Lower lobe of right lung (tissue), 2 donors: ENCODE measurements around the gene MSH5. TPM values are rescaled to one million over a fixed set of nuclear protein-coding genes. Genes with fewer than 3 reads are reported as not detected.

Experiments
- ATAC-seq, 2 donors: fragments of 200-7000 bp; cut with Tn5 transposase; one replicate each; pipeline ENCODE4 v1.9.1; 2020 to 2022; ENCODE audit warnings: mild to moderate bottlenecking in 2 of 2, moderate library complexity in 2 of 2
- DNase-seq: peaks from one replicate; pipeline ENCODE4 v3.0.0-alpha.2; 2020
- H3K27ac ChIP-seq: fragments of 200-600 bp; one replicate; pipeline ENCODE4 v1.8.0; 2022
- H3K27me3 ChIP-seq: fragments of 200-600 bp; one replicate; pipeline ENCODE4 v1.8.0; 2022; ENCODE audit warnings: low read depth
- H3K36me3 ChIP-seq: fragments of 200-600 bp; one replicate; pipeline ENCODE4 v1.8.0; 2022; ENCODE audit warnings: mild to moderate bottlenecking
- H3K4me1 ChIP-seq: fragments of 200-600 bp; one replicate; pipeline ENCODE4 v1.8.0; 2022
- H3K4me3 ChIP-seq: fragments of 200-600 bp; one replicate; pipeline ENCODE4 v1.8.0; 2022; ENCODE audit warnings: mild to moderate bottlenecking
- H3K9me3 ChIP-seq: fragments of 200-600 bp; one replicate; pipeline ENCODE4 v1.8.0; 2022
- intact Hi-C: fragments of 100-400 bp; cut with DNase I; formaldehyde crosslinking; loops from one replicate; pipeline ENCODE4 v1.11.0; 2022
- total RNA-seq: library from RNA; stranded (reverse); fragmentation: NEBNext Ultra II Directional; extraction: Animal tissue kit (Norgen Biotek cat#: 25700); gene quantifications from one replicate; pipeline ENCODE4 v1.2.1, GENCODE V29; 2021
- TF ChIP-seq, protein P1 (sequence below): fragments of 200-600 bp; IDR thresholded peaks from one replicate; pipeline ENCODE4 v1.8.0; 2022; ENCODE audit warnings: antibody characterized with exemption, mild to moderate bottlenecking
- donor health status: DM: no; HTN: yes; CAD: no; lungs with severe emphysema.

MSH5 gene
- total RNA-seq, 1 donor from 2014 or later = 14.9 TPM

GRCh38 chr6:31737991-31738979 is 1.5 kb upstream of the MSH5 start:
- intact Hi-C loops = loop anchor here (10.0 kb wide), 1 partner anchor 97 kb away; no protein-coding TSS in a partner anchor
- TF ChIP-seq, protein P1, sequence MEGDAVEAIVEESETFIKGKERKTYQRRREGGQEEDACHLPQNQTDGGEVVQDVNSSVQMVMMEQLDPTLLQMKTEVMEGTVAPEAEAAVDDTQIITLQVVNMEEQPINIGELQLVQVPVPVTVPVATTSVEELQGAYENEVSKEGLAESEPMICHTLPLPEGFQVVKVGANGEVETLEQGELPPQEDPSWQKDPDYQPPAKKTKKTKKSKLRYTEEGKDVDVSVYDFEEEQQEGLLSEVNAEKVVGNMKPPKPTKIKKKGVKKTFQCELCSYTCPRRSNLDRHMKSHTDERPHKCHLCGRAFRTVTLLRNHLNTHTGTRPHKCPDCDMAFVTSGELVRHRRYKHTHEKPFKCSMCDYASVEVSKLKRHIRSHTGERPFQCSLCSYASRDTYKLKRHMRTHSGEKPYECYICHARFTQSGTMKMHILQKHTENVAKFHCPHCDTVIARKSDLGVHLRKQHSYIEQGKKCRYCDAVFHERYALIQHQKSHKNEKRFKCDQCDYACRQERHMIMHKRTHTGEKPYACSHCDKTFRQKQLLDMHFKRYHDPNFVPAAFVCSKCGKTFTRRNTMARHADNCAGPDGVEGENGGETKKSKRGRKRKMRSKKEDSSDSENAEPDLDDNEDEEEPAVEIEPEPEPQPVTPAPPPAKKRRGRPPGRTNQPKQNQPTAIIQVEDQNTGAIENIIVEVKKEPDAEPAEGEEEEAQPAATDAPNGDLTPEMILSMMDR = peak; percentile 13
- DNase-seq = peak; percentile 75
- no peaks in the 10 kb centered on the region for H3K27me3 ChIP-seq
- peak; percentile 11 to 47 for ATAC-seq
- no peaks in the 10 kb centered on the region for H3K9me3 ChIP-seq
- peak overlapping the region; percentile 93 for H3K27ac ChIP-seq
- H3K36me3 ChIP-seq = peaks cover 15% of the 10 kb centered on the region
- H3K4me1 ChIP-seq = peaks cover 55% of the 10 kb centered on the region
- H3K4me3 ChIP-seq = peak overlapping the region; percentile 86

DNA sequence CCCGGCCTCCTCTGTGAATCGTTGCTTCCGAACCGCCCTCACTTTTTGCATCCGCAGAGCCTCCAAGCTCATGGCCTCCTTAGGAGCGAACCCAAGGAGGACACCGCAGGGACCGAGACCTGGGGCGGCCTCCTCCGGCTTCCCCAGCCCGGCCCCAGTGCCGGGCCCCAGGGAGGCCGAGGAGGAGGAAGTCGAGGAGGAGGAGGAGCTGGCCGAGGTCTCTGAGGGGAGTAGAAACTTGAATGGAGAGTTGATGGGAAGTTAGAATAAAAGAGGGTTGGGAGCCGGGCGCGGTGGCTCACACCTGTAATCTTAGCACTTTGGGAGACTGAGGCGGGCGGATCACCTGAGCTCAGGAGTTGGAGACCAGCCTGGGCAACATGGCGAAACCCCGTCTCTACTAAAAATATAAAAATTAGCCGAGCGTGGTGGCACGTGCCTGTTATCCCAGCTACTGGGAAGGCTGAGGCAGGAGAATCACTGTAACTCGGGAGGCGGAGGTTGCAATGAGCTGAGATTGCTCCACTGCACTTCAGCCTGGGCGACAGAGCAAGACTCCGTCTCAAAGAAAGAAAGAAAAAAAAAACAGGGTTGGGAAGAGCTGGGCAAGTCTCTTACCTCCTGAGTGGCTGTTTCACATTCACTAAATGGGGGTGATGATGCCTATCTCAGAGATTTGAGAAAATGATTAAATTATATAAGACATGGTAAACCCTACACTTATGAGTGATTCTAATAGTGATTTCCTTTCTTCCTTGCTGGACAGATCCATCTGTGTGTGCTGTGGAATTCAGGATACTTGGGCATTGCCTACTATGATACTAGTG is 805 bp downstream of the MSH5 start:
- DNase-seq (peak; percentile 72), ATAC-seq (peak; percentile 7)
- intact Hi-C loops = no loop called here
- peak overlapping the region; percentile 90 for H3K4me3 ChIP-seq
- TF ChIP-seq, protein P1 = no peak
- peaks cover 39% of the 10 kb centered on the region for H3K4me1 ChIP-seq
- H3K27ac ChIP-seq = peak overlapping the region; percentile 76
- H3K27me3 ChIP-seq = no peaks in the 10 kb centered on the region
- peaks cover 4% of the 10 kb centered on the region for H3K36me3 ChIP-seq
- no peaks in the 10 kb centered on the region for H3K9me3 ChIP-seq

- Histone ChIP-seq H3K4me3 (no peak overlapping the region), H3K36me3 (peaks cover 4% of the 10 kb centered on the region), H3K4me1 (peaks cover 36% of the 10 kb centered on the region), H3K9me3 (no peaks in the 10 kb centered on the region), H3K27ac (no peak overlapping the region), H3K27me3 (no peaks in the 10 kb centered on the region)
- intact Hi-C loops = no loop called here
- DNase-seq (no peak), ATAC-seq (no peak)
- TF ChIP-seq, protein P1 = no peak
Observed at GRCh38 chr6:31741815-31742214, 2.0 kb downstream of the MSH5 start.

DNA sequence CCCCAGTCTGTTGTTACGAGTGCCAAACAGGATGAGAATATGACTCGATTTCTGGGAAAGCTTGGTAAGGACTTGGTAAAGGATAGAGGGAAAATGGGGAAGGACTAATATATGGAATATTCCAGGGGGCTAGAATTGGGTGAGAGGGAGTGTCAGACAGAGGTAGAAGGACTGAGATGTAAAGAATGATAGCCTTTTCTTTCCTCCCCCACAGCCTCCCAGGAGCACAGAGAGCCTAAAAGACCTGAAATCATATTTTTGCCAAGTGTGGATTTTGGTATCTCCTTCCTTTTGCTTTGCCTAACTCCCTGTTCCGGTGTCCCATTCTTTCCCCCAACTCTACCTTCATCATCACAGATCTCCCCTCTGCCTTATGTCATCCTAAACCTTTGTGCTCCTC is 3.1 kb downstream of the MSH5 start:
- Histone ChIP-seq H3K27ac (no peak overlapping the region), H3K4me1 (peaks cover 25% of the 10 kb centered on the region), H3K4me3 (no peak overlapping the region), H3K9me3 (no peaks in the 10 kb centered on the region), H3K27me3 (no peaks in the 10 kb centered on the region), H3K36me3 (peaks cover 4% of the 10 kb centered on the region)
- no peak for ATAC-seq
- no peak for DNase-seq
- TF ChIP-seq, protein P1 = no peak
- intact Hi-C loops = no loop called here

DNA sequence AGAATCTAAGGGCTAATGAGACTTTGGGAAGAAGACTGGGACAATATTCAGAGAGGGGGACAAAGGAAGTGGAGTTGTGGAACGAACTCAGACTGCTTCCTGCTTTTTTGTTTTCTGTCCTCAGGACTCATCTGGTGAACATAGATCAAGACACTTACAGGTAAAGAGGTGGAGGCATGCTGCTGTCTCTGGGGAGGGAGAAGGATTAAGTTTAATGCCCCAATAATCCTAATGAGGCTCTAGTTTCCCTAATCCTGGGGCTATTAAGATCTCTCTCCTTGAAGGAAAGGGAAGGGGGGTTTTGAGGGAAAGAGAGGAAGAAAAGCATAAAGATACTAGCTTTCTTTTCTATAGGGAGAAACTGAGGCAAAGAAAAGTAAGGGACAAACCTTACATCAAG is 4.6 kb downstream of the MSH5 start:
- ATAC-seq (no peak), DNase-seq (no peak)
- peaks cover 4% of the 10 kb centered on the region for H3K36me3 ChIP-seq
- no peak overlapping the region for H3K27ac ChIP-seq
- intact Hi-C loops = no loop called here
- H3K4me3 ChIP-seq = no peak overlapping the region
- H3K9me3 ChIP-seq = no peaks in the 10 kb centered on the region
- peaks cover 10% of the 10 kb centered on the region for H3K4me1 ChIP-seq
- TF ChIP-seq, protein P1 = no peak
- no peaks in the 10 kb centered on the region for H3K27me3 ChIP-seq
